Measurements from ENCODE around the gene CDH12. TPM values are rescaled to one million over a fixed set of nuclear protein-coding genes. Genes with fewer than 3 reads are reported as not detected.
"Not testable (repeated sequence)": the region's sequence is repeated elsewhere in the genome, so short reads cannot be mapped to it uniquely, and the experiment has no call there.

The CDH12 gene
- total RNA-seq, 2 experiments from 2014 or later = not detected

DNA sequence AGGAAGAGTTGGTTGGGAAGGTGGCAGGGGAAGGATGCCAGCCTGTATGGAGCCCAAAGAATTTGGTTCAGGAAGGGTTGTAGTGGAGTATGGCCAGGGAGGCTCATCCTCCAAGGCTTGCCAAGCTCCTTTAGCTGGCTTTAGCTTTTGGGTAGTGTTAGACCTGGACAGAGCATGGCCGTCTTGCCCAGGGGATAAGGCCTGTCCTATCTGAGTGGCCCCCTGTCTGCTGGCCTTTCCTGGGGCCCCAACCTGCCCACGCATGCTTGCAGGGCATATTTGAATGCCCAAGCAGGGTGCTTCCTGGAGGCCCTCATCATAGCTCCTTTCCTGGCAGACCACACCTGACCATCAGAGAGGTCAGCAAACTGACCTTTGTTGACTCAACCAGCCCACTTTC is 227.7 kb downstream of the CDH12 start:
- POLR2A ChIA-PET = no interaction called here
- Mint-ChIP-seq H3K9me3 (ENCODE audit: insufficient read depth) (peaks cover 18% of the 10 kb centered on the region), H3K4me1 (ENCODE audit: low read depth) (no peaks in the 10 kb centered on the region), H3K27me3 (ENCODE audit: low read depth) (no peaks in the 10 kb centered on the region), H3K27ac (no peak overlapping the region), H3K36me3 (ENCODE audit: low read depth) (no peaks in the 10 kb centered on the region), H3K4me3 (no peak overlapping the region)
- CTCF ChIA-PET = no interaction called here
- no peak for DNase-seq
- no peak for ATAC-seq

DNA sequence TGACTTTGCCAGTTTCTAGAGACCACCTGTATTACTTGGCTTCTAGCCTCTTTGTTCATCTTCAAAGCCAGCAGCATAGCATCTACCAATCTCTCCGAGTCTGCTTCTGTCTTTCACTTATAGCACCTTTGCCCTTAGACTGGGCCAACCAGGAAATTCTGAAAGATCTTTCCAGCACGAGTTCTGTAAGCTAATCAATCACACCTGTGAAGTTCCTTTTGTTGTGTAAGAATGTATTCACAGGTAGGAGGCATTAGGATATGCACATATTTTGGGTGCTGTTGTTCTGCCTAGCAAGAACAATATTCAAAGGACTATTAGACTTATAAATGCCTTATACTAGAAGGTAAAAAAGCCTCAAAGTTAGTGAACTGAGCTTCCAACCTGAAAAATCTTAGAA is 232.1 kb downstream of the CDH12 start:
- no peaks in the 10 kb centered on the region for H3K4me1 Mint-ChIP-seq (ENCODE audit: low read depth)
- H3K27me3 Mint-ChIP-seq (ENCODE audit: low read depth) = no peaks in the 10 kb centered on the region
- DNase-seq = no peak
- POLR2A ChIA-PET = no interaction called here
- H3K27ac Mint-ChIP-seq = no peak overlapping the region
- H3K4me3 Mint-ChIP-seq = no peak overlapping the region
- ATAC-seq = no peak
- CTCF ChIA-PET = no interaction called here
- H3K9me3 Mint-ChIP-seq (ENCODE audit: insufficient read depth) = peaks cover 8% of the 10 kb centered on the region
- H3K36me3 Mint-ChIP-seq (ENCODE audit: low read depth) = no peaks in the 10 kb centered on the region

DNA sequence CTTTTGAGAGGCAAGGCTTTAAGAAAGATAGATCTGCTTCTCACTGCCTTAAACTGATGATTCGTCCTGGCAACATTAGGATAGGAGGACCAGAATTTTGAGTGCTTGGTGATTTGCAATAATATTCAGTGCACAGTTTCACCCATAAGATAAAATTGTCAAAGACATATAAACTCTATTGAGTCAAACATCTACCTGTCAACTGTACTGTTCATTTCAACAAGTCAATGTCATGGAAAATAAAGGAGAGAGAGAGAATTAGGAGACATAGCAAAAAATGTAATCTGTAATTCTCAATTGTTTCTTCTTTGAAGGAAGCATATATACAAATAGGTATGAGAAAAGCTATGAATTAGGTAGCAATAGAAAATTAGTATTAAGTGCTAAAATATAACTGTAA is 237.2 kb downstream of the CDH12 start:
- no peak for ATAC-seq
- ChIA-PET POLR2A (no interaction called here), CTCF (no interaction called here)
- H3K4me3 Mint-ChIP-seq = no peak overlapping the region
- no peaks in the 10 kb centered on the region for H3K27me3 Mint-ChIP-seq (ENCODE audit: low read depth)
- no peak for DNase-seq
- H3K27ac Mint-ChIP-seq = no peak overlapping the region
- H3K4me1 Mint-ChIP-seq (ENCODE audit: low read depth) = no peaks in the 10 kb centered on the region
- H3K36me3 Mint-ChIP-seq (ENCODE audit: low read depth) = no peaks in the 10 kb centered on the region
- peaks cover 5% of the 10 kb centered on the region for H3K9me3 Mint-ChIP-seq (ENCODE audit: insufficient read depth)

DNA sequence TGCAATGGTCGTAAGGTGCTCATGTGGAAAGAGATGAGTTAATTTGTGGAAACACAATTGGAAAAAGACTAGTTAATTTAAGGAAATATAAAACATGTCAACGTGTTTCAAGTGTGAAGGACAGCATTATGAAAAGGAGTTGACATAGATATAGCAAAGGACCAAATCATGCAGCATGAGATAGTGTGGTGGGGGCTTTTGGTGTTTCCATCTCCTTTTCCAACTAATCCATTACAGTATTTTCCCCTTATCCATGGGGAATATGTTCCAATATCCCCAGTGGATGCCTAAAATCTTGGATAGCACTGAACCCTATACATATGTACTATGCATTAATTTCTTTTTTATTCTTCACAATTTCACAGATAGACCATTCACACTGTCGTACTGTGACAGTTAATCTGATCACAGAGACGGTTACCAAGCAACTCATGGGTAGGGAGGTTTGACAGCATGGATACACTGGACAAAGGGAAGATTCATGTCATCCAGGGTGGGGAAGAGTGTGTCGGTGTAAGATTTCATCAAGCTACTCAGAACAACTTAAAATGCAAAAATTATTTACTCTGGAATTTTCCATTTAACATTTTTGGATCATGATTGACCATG is 238.6 kb downstream of the CDH12 start:
- Mint-ChIP-seq H3K4me1 (ENCODE audit: low read depth) (no peaks in the 10 kb centered on the region), H3K4me3 (no peak overlapping the region), H3K27me3 (ENCODE audit: low read depth) (no peaks in the 10 kb centered on the region), H3K9me3 (ENCODE audit: insufficient read depth) (peaks cover 5% of the 10 kb centered on the region), H3K27ac (no peak overlapping the region), H3K36me3 (ENCODE audit: low read depth) (no peaks in the 10 kb centered on the region)
- ChIA-PET POLR2A (no interaction called here), CTCF (no interaction called here)
- ATAC-seq = no peak
- DNase-seq = no peak

DNA sequence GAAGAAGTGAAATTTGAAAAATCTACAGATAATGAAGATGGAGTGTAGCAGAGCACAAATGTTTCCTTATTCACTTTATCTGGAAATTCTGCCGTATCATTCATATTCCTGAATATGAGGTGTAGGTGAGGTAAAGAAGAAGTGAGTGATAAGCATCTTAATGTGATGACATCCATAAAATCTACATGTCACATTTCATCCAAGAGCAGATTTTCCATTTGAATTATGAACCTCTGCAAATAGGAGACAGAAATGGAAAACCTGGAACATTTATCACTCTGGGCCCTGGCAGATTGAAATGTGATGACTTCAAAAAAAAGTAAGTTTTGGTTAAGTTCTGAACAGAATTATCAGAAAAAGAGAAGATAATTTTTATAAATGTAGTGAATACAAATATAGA is 240.2 kb downstream of the CDH12 start:
- ATAC-seq (no peak), DNase-seq (no peak)
- Mint-ChIP-seq H3K9me3 (ENCODE audit: insufficient read depth) (peaks cover 11% of the 10 kb centered on the region), H3K4me1 (ENCODE audit: low read depth) (no peaks in the 10 kb centered on the region), H3K27me3 (ENCODE audit: low read depth) (no peaks in the 10 kb centered on the region), H3K36me3 (ENCODE audit: low read depth) (no peaks in the 10 kb centered on the region), H3K4me3 (no peak overlapping the region), H3K27ac (no peak overlapping the region)
- CTCF ChIA-PET = no interaction called here
- POLR2A ChIA-PET = no interaction called here

DNA sequence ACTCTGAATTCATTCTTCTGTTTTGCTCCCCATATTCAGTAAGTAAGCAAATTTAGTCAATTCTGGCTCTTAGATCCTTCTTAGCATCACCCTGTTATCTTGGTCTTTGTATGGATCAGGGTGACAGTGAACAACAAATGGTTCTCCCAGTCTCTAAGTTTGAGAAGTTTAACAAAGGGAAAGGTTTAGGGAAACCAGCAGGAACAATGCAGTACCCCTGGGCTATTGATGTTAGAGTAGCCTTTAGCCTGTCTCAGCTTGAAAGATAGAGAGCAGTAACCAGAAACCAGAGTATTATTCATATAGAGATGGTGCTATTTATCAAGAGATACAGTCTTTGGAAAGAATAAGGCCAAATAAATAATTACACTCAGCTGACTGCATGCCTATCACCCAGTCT is 241.8 kb downstream of the CDH12 start:
- Mint-ChIP-seq H3K36me3 (ENCODE audit: low read depth) (no peaks in the 10 kb centered on the region), H3K4me1 (ENCODE audit: low read depth) (no peaks in the 10 kb centered on the region), H3K27me3 (ENCODE audit: low read depth) (no peaks in the 10 kb centered on the region), H3K9me3 (ENCODE audit: insufficient read depth) (peaks cover 16% of the 10 kb centered on the region), H3K27ac (no peak overlapping the region), H3K4me3 (no peak overlapping the region)
- POLR2A ChIA-PET = no interaction called here
- CTCF ChIA-PET = no interaction called here
- no peak for DNase-seq
- no peak for ATAC-seq

DNA sequence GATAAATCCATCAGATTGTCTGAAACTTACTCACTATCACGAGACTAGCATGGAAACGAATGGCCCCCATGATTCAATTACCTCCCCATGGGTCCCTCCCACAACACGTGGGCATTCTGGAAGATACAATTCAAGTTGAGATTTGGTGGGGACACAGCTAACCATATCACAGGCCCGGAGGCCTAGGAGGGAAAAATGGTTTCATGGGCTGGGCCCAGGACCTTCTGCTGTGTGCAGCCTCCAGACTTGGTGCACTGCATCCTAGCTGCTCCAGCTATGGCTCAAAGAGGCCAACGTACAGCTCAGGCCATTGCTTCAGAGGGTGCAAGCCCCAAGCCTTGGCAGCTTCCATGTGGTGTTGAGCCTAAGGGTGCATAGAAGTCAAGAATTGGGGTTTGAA is 245.6 kb downstream of the CDH12 start:
- POLR2A ChIA-PET; ATAC-seq; DNase-seq; H3K27me3 Mint-ChIP-seq (ENCODE audit: low read depth); H3K36me3 Mint-ChIP-seq (ENCODE audit: low read depth); H3K4me3 Mint-ChIP-seq; H3K4me1 Mint-ChIP-seq (ENCODE audit: low read depth); H3K27ac Mint-ChIP-seq; CTCF ChIA-PET: not testable (repeated sequence)
- H3K9me3 Mint-ChIP-seq (ENCODE audit: insufficient read depth) = peaks cover 20% of the 10 kb centered on the region

DNA sequence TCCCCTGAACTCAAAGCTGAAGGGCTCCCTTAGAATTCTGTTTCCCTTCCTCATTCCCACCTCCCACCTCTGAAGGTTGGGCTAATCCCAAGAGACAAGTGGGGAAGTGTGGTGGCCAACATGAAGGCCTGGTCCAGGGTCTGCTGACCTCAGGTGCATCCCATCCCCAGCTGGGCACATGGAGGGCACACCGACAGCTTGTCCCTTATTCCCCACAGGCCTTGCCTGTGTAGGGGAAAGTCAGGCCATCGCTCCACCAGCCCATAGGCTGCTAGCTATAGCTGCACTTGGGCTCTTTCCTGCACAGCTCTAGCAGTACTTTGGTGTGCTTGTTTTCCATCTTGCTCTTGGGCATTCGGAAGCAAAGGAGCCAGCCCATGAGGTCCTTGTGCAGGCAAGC is 247.7 kb downstream of the CDH12 start:
- H3K27ac Mint-ChIP-seq = no peak overlapping the region
- no peak for ATAC-seq

DNA sequence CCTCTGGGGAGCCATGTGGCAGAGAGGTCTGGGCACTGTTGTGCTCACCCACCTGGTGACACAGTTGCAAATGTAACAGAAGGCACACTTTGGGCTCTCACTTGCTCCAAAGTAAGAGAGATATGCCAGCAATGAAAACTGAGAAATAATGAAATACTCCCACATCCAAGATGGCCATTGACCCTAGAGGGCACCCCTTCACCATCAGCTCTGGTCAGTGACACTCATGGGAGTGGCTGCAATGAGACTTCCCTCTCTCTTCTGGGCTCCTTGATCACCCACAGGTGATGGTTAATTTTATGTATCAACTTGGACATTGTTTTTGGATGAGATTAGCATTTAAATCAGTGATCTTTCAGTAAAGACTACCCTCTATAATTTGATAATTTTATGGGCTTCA is 248.4 kb downstream of the CDH12 start:
- H3K4me1 Mint-ChIP-seq (ENCODE audit: low read depth) = no peaks in the 10 kb centered on the region
- no peaks in the 10 kb centered on the region for H3K36me3 Mint-ChIP-seq (ENCODE audit: low read depth)
- H3K27me3 Mint-ChIP-seq (ENCODE audit: low read depth) = no peaks in the 10 kb centered on the region
- H3K27ac Mint-ChIP-seq = no peak overlapping the region
- ChIA-PET POLR2A (no interaction called here), CTCF (no interaction called here)
- ATAC-seq (no peak), DNase-seq (no peak)
- no peak overlapping the region for H3K4me3 Mint-ChIP-seq
- peaks cover 20% of the 10 kb centered on the region for H3K9me3 Mint-ChIP-seq (ENCODE audit: insufficient read depth)

More for the DNA sequence above, 247.7 kb downstream of the CDH12 start:
- ChIA-PET POLR2A (no interaction called here), CTCF (no interaction called here)
- no peaks in the 10 kb centered on the region for H3K27me3 Mint-ChIP-seq (ENCODE audit: low read depth)
- DNase-seq = no peak
- H3K4me1 Mint-ChIP-seq (ENCODE audit: low read depth) = no peaks in the 10 kb centered on the region
- peaks cover 20% of the 10 kb centered on the region for H3K9me3 Mint-ChIP-seq (ENCODE audit: insufficient read depth)
- H3K36me3 Mint-ChIP-seq (ENCODE audit: low read depth) = no peaks in the 10 kb centered on the region
- no peak overlapping the region for H3K4me3 Mint-ChIP-seq

DNA sequence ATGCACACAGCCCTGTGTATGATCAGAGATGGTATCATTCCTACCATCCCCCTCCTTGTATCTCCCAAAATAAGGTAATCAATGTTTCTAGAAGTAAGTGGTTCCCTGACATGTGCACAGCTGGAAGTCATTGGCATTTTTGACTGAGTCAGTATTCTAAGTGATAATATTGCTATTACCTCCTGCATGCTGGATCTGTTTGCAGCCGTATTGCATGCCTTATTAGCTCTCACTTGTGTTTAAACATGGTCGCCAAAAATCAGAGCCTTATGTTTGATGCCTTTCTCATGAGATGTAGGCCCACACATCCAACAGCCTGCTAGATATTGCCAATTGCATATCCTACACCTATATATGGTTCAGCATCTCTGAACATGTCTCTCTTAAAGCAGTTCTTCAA is 254.3 kb downstream of the CDH12 start:
- H3K27me3 Mint-ChIP-seq (ENCODE audit: low read depth) = no peaks in the 10 kb centered on the region
- ChIA-PET CTCF (no interaction called here), POLR2A (no interaction called here)
- H3K4me3 Mint-ChIP-seq = no peak overlapping the region
- no peaks in the 10 kb centered on the region for H3K9me3 Mint-ChIP-seq (ENCODE audit: insufficient read depth)
- DNase-seq (no peak), ATAC-seq (no peak)
- no peaks in the 10 kb centered on the region for H3K36me3 Mint-ChIP-seq (ENCODE audit: low read depth)
- no peaks in the 10 kb centered on the region for H3K4me1 Mint-ChIP-seq (ENCODE audit: low read depth)
- H3K27ac Mint-ChIP-seq = no peak overlapping the region

DNA sequence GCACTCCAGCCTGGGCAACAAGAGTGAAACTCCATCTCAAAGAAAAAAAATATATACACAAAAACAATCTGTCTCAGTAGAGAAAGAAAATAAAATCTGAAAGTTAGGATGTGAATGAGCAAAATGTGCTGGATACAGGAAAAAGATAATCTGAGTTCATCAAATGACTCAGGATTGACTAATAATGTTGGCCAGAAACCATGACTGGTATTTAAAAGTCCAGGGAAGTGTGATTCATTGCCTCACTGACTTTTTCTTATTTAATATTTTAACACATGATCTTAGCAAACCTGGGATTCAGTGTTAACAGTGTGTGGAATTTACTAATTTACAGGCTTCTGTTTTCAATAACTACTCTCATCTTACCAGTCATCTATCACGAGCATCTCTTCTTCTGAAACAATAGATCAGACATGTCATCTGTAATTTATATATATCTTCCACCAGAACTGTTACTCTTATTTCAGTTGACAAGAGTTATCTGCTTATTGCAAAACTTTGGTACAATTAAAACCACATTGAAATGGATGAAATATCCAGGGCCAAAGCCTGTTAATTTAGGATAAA is 256.7 kb downstream of the CDH12 start:
- no peak overlapping the region for H3K4me3 Mint-ChIP-seq
- ChIA-PET POLR2A (no interaction called here), CTCF (no interaction called here)
- H3K4me1 Mint-ChIP-seq (ENCODE audit: low read depth) = no peaks in the 10 kb centered on the region
- peaks cover 7% of the 10 kb centered on the region for H3K9me3 Mint-ChIP-seq (ENCODE audit: insufficient read depth)
- H3K36me3 Mint-ChIP-seq (ENCODE audit: low read depth) = no peaks in the 10 kb centered on the region
- no peaks in the 10 kb centered on the region for H3K27me3 Mint-ChIP-seq (ENCODE audit: low read depth)
- no peak for ATAC-seq
- DNase-seq = no peak
- no peak overlapping the region for H3K27ac Mint-ChIP-seq

DNA sequence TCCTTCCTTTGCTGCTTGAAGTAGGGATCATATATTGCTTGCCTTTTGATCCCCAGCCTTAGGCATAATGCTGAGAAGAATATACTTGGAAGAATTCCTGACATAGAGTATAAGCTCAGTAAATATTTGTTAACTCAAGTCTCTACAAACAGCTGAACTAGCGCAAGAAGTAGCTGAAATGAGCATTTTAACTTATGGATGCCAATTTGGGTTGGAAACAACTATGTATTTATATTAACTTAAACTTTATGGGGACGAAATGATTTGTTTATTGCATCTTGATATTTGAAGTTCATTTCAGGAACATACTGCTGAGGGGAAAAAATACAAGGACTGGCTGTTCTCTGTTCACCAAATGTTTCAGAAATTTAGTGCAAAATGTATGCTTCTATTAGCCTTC is 258.7 kb downstream of the CDH12 start:
- H3K4me1 Mint-ChIP-seq (ENCODE audit: low read depth) = no peaks in the 10 kb centered on the region
- H3K4me3 Mint-ChIP-seq = no peak overlapping the region
- H3K27ac Mint-ChIP-seq = no peak overlapping the region
- H3K9me3 Mint-ChIP-seq (ENCODE audit: insufficient read depth) = peaks cover 10% of the 10 kb centered on the region
- no peaks in the 10 kb centered on the region for H3K36me3 Mint-ChIP-seq (ENCODE audit: low read depth)
- CTCF ChIA-PET = no interaction called here
- ATAC-seq (no peak), DNase-seq (no peak)
- POLR2A ChIA-PET = no interaction called here
- H3K27me3 Mint-ChIP-seq (ENCODE audit: low read depth) = no peaks in the 10 kb centered on the region

DNA sequence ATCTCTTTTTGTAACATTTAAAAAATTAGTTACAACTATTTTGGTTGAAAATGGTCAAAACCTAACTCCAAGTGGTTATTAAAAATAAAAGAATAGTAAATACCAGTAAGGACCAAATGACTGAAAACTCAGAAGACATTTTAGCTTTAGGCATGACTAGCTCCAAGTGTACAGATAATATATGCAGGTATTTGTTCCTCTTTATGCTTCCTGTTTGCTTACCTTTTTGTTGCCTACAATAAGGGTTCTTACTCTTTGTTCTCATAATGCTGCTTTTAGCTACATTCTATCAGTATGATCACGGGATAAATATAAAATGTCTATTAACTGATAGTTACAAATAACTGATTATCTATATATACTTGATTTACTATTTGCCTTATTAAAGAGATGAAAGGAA is 259.6 kb downstream of the CDH12 start:
- H3K36me3 Mint-ChIP-seq (ENCODE audit: low read depth) = no peaks in the 10 kb centered on the region
- DNase-seq = no peak
- no peak overlapping the region for H3K4me3 Mint-ChIP-seq
- no peaks in the 10 kb centered on the region for H3K27me3 Mint-ChIP-seq (ENCODE audit: low read depth)
- POLR2A ChIA-PET = no interaction called here
- no peak for ATAC-seq
- H3K4me1 Mint-ChIP-seq (ENCODE audit: low read depth) = no peaks in the 10 kb centered on the region
- CTCF ChIA-PET = no interaction called here
- H3K9me3 Mint-ChIP-seq (ENCODE audit: insufficient read depth) = peaks cover 12% of the 10 kb centered on the region
- no peak overlapping the region for H3K27ac Mint-ChIP-seq

All from activated CD8-positive, alpha-beta T cell treated with anti-CD3 and anti-CD28 coated beads, Interleukin-2, amount 10 ng/mL, durations not matched to agents 7 days and 5 days (primary cell).